HFF-Myc (cell line): ENCODE measurements around the gene GLG1.

Source experiments
- DNase-seq: peaks from one replicate; pipeline ENCODE4 v3.0.0-alpha.2; 2011; ENCODE audit warnings: low read depth; ENCODE audit errors: extremely low read depth
- H3K4me3 ChIP-seq: replicated peaks from 2 replicates; pipeline ENCODE4 v1.5.1; 2011; ENCODE audit warnings: low read depth, mild to moderate bottlenecking, control low read depth, low read length
- CTCF ChIP-seq: IDR thresholded peaks from 2 replicates; pipeline ENCODE4 v1.5.1; 2012; ENCODE audit warnings: mild to moderate bottlenecking, low read depth, low read length, control low read depth; ENCODE audit errors: missing control alignments

The GLG1 gene

GRCh38 chr16:74568961-74569631 is 37.8 kb downstream of the GLG1 start:
- DNase-seq, result no peak
- TF ChIP-seq CTCF, result no peak
- H3K4me3 ChIP-seq, result no peak overlapping the region

- no peak for DNase-seq
- no peak overlapping the region for H3K4me3 ChIP-seq
- no peak for TF ChIP-seq CTCF
Measured at GRCh38 chr16:74567901-74568300, 39.0 kb downstream of the GLG1 start.

GRCh38 chr16:74565378-74565777 is 41.5 kb downstream of the GLG1 start:
- no peak for TF ChIP-seq CTCF
- DNase-seq, result no peak
- H3K4me3 ChIP-seq, result no peak overlapping the region

GRCh38 chr16:74564451-74564984 is 42.4 kb downstream of the GLG1 start:
- H3K4me3 ChIP-seq, result no peak overlapping the region
- no peak for DNase-seq
- no peak for TF ChIP-seq CTCF

- no peak for DNase-seq
- TF ChIP-seq CTCF, result no peak
- no peak overlapping the region for H3K4me3 ChIP-seq
Measured at GRCh38 chr16:74563828-74564263, 43.1 kb downstream of the GLG1 start.

GRCh38 chr16:74562117-74562516 is 44.8 kb downstream of the GLG1 start:
- TF ChIP-seq CTCF, result no peak
- no peak for DNase-seq
- no peak overlapping the region for H3K4me3 ChIP-seq
